ENCODE measurements around the gene NDUFB8.
A peak's percentile ranks its signal among the peaks of the same experiment; 100 is the strongest.
"Not testable (repeated sequence)": the region's sequence is repeated elsewhere in the genome, so short reads cannot be mapped to it uniquely, and the experiment has no call there.

Gene NDUFB8

GRCh38 chr10:100529475-100530298 lies at the start of gene NDUFB8:
Gene NDUFB8 (minus strand): TSS chr10:100529871. CDS start chr10:100529851, 20 bp downstream.
- DNase-seq (ENCODE audit: low read depth, low spot score), result peak; percentile 93

- DNase-seq (ENCODE audit: low read depth, low spot score), result no peak
Measured at GRCh38 chr10:100576282-100576635, 46.6 kb upstream of the NDUFB8 start.

GRCh38 chr10:100575585-100576281 lies 46.1 kb upstream of the NDUFB8 start:
- no peak for DNase-seq (ENCODE audit: low read depth, low spot score)

- DNase-seq (ENCODE audit: low read depth, low spot score), result not testable (repeated sequence)
Measured at GRCh38 chr10:100575146-100575545, 45.5 kb upstream of the NDUFB8 start.

GRCh38 chr10:100571084-100571856 lies 41.6 kb upstream of the NDUFB8 start:
- DNase-seq (ENCODE audit: low read depth, low spot score), result no peak

GRCh38 chr10:100570506-100570905 lies 40.8 kb upstream of the NDUFB8 start:
- no peak for DNase-seq (ENCODE audit: low read depth, low spot score)

GRCh38 chr10:100569687-100570481 lies 40.2 kb upstream of the NDUFB8 start:
- DNase-seq (ENCODE audit: low read depth, low spot score), result no peak

- DNase-seq (ENCODE audit: low read depth, low spot score), result no peak
Measured at GRCh38 chr10:100568912-100569311, 39.2 kb upstream of the NDUFB8 start.

GRCh38 chr10:100567826-100568225 lies 38.2 kb upstream of the NDUFB8 start:
- DNase-seq (ENCODE audit: low read depth, low spot score), result no peak

- no peak for DNase-seq (ENCODE audit: low read depth, low spot score)
Measured at GRCh38 chr10:100567249-100567648, 37.6 kb upstream of the NDUFB8 start.

- no peak for DNase-seq (ENCODE audit: low read depth, low spot score)
Measured at GRCh38 chr10:100566561-100566960, 36.9 kb upstream of the NDUFB8 start.

- no peak for DNase-seq (ENCODE audit: low read depth, low spot score)
Measured at GRCh38 chr10:100565206-100565985, 35.7 kb upstream of the NDUFB8 start.

GRCh38 chr10:100562008-100562672 lies 32.5 kb upstream of the NDUFB8 start:
- peak; percentile 85 for DNase-seq (ENCODE audit: low read depth, low spot score)

- DNase-seq (ENCODE audit: low read depth, low spot score), result no peak
Measured at GRCh38 chr10:100561005-100561404, 31.3 kb upstream of the NDUFB8 start.

GRCh38 chr10:100560248-100560647 lies 30.6 kb upstream of the NDUFB8 start:
- no peak for DNase-seq (ENCODE audit: low read depth, low spot score)

- DNase-seq (ENCODE audit: low read depth, low spot score), result peak; percentile 14
Measured at GRCh38 chr10:100554902-100555301, 25.2 kb upstream of the NDUFB8 start.

GRCh38 chr10:100553929-100554328 lies 24.3 kb upstream of the NDUFB8 start:
- DNase-seq (ENCODE audit: low read depth, low spot score), result no peak

GRCh38 chr10:100551738-100552137 lies 22.1 kb upstream of the NDUFB8 start:
- DNase-seq (ENCODE audit: low read depth, low spot score), result no peak

GRCh38 chr10:100551196-100551595 lies 21.5 kb upstream of the NDUFB8 start:
- no peak for DNase-seq (ENCODE audit: low read depth, low spot score)

- no peak for DNase-seq (ENCODE audit: low read depth, low spot score)
Measured at GRCh38 chr10:100544950-100545349, 15.3 kb upstream of the NDUFB8 start.
